Diencephalon (tissue), 1 donor: ENCODE measurements around the gene CSF3. TPM values are rescaled to one million over a fixed set of nuclear protein-coding genes. Genes with fewer than 3 reads are reported as not detected.

Experiments used
- small RNA-seq: library from RNA; depleted of rRNA; stranded (forward); fragments of <200 nt; gene quantifications from one replicate; pipeline ENCODE3, GENCODE V24; 2014
- total RNA-seq: library from RNA; depleted of rRNA; stranded (reverse); fragments of >200 nt; gene quantifications from one replicate; pipeline ENCODE4 v1.2.3, GENCODE V29; 2014

Gene CSF3
- not detected for total RNA-seq

GRCh38 chr17:40015005-40015997 is at the start of gene CSF3:
TSS of gene CSF3 (plus strand) at chr17:40015440. CDS start at chr17:40015475, 35 bp downstream.

GRCh38 chr17:39980351-39981206 is 34.7 kb upstream of the CSF3 start, which contains the start of gene PSMD3:
TSS of gene PSMD3 (plus strand) at chr17:39980807. CDS start at chr17:39980971, 164 bp downstream.

GRCh38 chr17:40062329-40063186 is 47.3 kb downstream of the CSF3 start, which contains the start of gene THRA:
TSS of gene THRA (plus strand) at chr17:40062965. CDS start at chr17:40074489, 11,524 bp downstream.

Small RNAs within 50 kb of the gene (small RNA-seq; reads per million reads assigned to genes)
- gene SNORD124 = 884 reads per million, percentile 99 among the genes with 10 or more reads in this experiment

Other genes with a start within 250 kb of the CSF3 start
- gene IKZF3, start 151.1 kb upstream of the CSF3 start, total RNA-seq = under 0.01 TPM
- not detected for gene ZPBP2, start 147.2 kb upstream of the CSF3 start, total RNA-seq
- gene GSDMB, start 96.8 kb upstream of the CSF3 start, total RNA-seq = 6.9 TPM
- 40.4 TPM for gene ORMDL3, start 87.8 kb upstream of the CSF3 start, total RNA-seq
- not detected for gene LRRC3C, start 87.7 kb upstream of the CSF3 start, total RNA-seq
- not detected for gene GSDMA, start 52.4 kb upstream of the CSF3 start, total RNA-seq
- gene PSMD3, start 34.6 kb upstream of the CSF3 start, total RNA-seq = 66.0 TPM
- gene MED24, start 39.0 kb downstream of the CSF3 start, total RNA-seq = 89.7 TPM
- gene THRA, start 47.5 kb downstream of the CSF3 start, total RNA-seq = 90.7 TPM
- gene NR1D1, start 85.1 kb downstream of the CSF3 start, total RNA-seq = 1.6 TPM
- gene MSL1, start 106.5 kb downstream of the CSF3 start, total RNA-seq = 120 TPM
- gene CASC3, start 125.1 kb downstream of the CSF3 start, total RNA-seq = 54.2 TPM
- 23.8 TPM for gene RAPGEFL1, start 162.0 kb downstream of the CSF3 start, total RNA-seq
- 8.8 TPM for gene WIPF2, start 203.9 kb downstream of the CSF3 start, total RNA-seq